Measurements from ENCODE around the gene ITPRIPL2. TPM values are rescaled to one million over a fixed set of nuclear protein-coding genes. Genes with fewer than 3 reads are reported as not detected.

Gene ITPRIPL2
- total and polyA plus RNA-seq, 2 of the 4 experiments (the other 2 are of a cell fraction) = 9.2 to 11.1 TPM

GRCh38 chr16:19167710-19168370, 54.1 kb downstream of the ITPRIPL2 start, which contains the start of gene SYT17:
Gene SYT17 (plus strand): TSS chr16:19168240. CDS start chr16:19168647, 407 bp downstream.
- ChIA-PET CTCF (no interaction called here), POLR2A (ENCODE audit: unreplicated experiment) (no interaction called here)
- Histone ChIP-seq H3K27me3 (ENCODE audit: control insufficient read depth, insufficient read depth, low read length) (peaks cover 35% of the 10 kb centered on the region), H3K27ac (ENCODE audit: insufficient read depth, low read length) (no peak within 1 kb of the TSS), H3K4me2 (ENCODE audit: low read depth, low read length) (peak within 1 kb of the TSS; percentile 97), H3K14ac (replicated peaks; ENCODE audit: low read depth, low read length) (no peak within 1 kb of the TSS), H3K18ac (ENCODE audit: low read depth, low read length) (no peak within 1 kb of the TSS), H2BK15ac (ENCODE audit: low read depth, low read length) (no peak within 1 kb of the TSS), H4K91ac (ENCODE audit: insufficient read depth, low read depth, low read length) (no peak within 1 kb of the TSS), H2BK5ac (ENCODE audit: low read depth, low read length, poor library complexity, severe bottlenecking) (no peak within 1 kb of the TSS), H2BK120ac (ENCODE audit: low read depth, low read length) (no peak within 1 kb of the TSS; the same call in 1 of the 2 replicates), H3K56ac (ENCODE audit: extremely low read depth, insufficient read depth, low read length) (no peak within 1 kb of the TSS), H3K4ac (ENCODE audit: low read depth, low read length) (no peak within 1 kb of the TSS), H3K79me1 (ENCODE audit: low read depth in 1 of 2, low read length in 2 of 2) (no peaks in the 10 kb centered on the region), H3K4me3 (ENCODE audit: insufficient read depth, low read depth, low read length) (peak within 1 kb of the TSS; percentile 43), H3K4me1 (ENCODE audit: control insufficient read depth, insufficient read depth, low read length) (peaks cover 2% of the 10 kb centered on the region), H2BK20ac (ENCODE audit: low read depth, low read length) (peak within 1 kb of the TSS; percentile 37; the same call in 1 of the 2 replicates), H3K9ac (ENCODE audit: low read depth, low read length) (no peak within 1 kb of the TSS), H4K20me1 (ENCODE audit: insufficient read depth, low read length) (no peaks in the 10 kb centered on the region), H2AFZ (replicated peaks; ENCODE audit: low read length, poor library complexity) (peak within 1 kb of the TSS; percentile 92), H4K5ac (ENCODE audit: low read depth, low read length) (no peak within 1 kb of the TSS), H3K36me3 (ENCODE audit: control insufficient read depth, insufficient read depth, low read length) (no peaks in the 10 kb centered on the region), H2AK5ac (ENCODE audit: low read depth, low read length) (no peak within 1 kb of the TSS), H3K9me1 (ENCODE audit: insufficient read depth, low read length) (no peaks in the 10 kb centered on the region), H4K8ac (ENCODE audit: low read depth in 2 of 2, low read length in 2 of 2) (no peak within 1 kb of the TSS), H3K9me3 (ENCODE audit: control insufficient read depth, insufficient read depth, low read length) (no peaks in the 10 kb centered on the region; the same call in 1 of the 2 replicates), H2AK9ac (replicated peaks; ENCODE audit: low read depth, low read length, poor library complexity) (peak within 1 kb of the TSS; percentile 62), H3K23ac (ENCODE audit: low read depth, low read length) (no peak within 1 kb of the TSS)
- in situ Hi-C loops (cut with MboI; ENCODE audit: low sequenced_read_pairs) = no loop called here
- ATAC-seq (ENCODE audit: low read depth) (peak; percentile 97), DNase-seq (peak; percentile 48)
- dilution Hi-C loops (cut with HindIII; ENCODE audit: low sequenced_read_pairs, unreplicated experiment) = no loop called here
- intact Hi-C loops (cut with micrococcal nuclease) = loop anchor here (1.0 to 5.0 kb wide), 3 partner anchors 82 to 334 kb away; no protein-coding TSS in a partner anchor
- 1% methylated on average over 13 of the region's 63 CpGs; no CpG with 5 or more reads in 1 of the 2 experiments for WGBS, 2 experiments (ENCODE audit: extremely low coverage in 2 of 2, insufficient read length in 1 of 2)
- no TSS peak for BruUV-seq (replicated peaks)
- TF ChIP-seq RFX5 (IDR thresholded peaks at IDR 0.05; ENCODE audit: low read depth, low read length) = no peak
- TF ChIP-seq BHLHE40 (IDR thresholded peaks at IDR 0.05; ENCODE audit: low read depth, low read length) = no peak
- TF ChIP-seq CEBPB (IDR thresholded peaks at IDR 0.05; ENCODE audit: low read depth, low read length) = no peak
- peak; percentile 63 for TF ChIP-seq SMC3 (IDR thresholded peaks at IDR 0.05; ENCODE audit: low read depth, low read length)
- TF ChIP-seq RAD21 (IDR thresholded peaks at IDR 0.05; ENCODE audit: low read length) = peak; percentile 71
- TF ChIP-seq ELK1 (IDR thresholded peaks at IDR 0.05; ENCODE audit: borderline replicate concordance, low read depth, low read length) = no peak
- TF ChIP-seq NFE2L2 (IDR thresholded peaks at IDR 0.05; ENCODE audit: low read depth, low read length) = no peak
- no peak for TF ChIP-seq POLR2A (IDR thresholded peaks at IDR 0.05; ENCODE audit: low read depth, low read length)
- peak; percentile 78; the same call in 1 of the 2 replicates for TF ChIP-seq MXI1 (IDR thresholded peaks at IDR 0.05; ENCODE audit: borderline replicate concordance, low read depth, low read length)
- no peak for TF ChIP-seq RCOR1 (IDR thresholded peaks at IDR 0.05; ENCODE audit: insufficient replicate concordance, low read length)
- peak; percentile 23; the same call in 1 of the 2 replicates for TF ChIP-seq MAZ (IDR thresholded peaks at IDR 0.05; ENCODE audit: borderline replicate concordance, low read depth, low read length)
- TF ChIP-seq MAFK (IDR thresholded peaks at IDR 0.05; ENCODE audit: low read depth, low read length) = no peak
- TF ChIP-seq USF2 (IDR thresholded peaks at IDR 0.05; ENCODE audit: low read depth, low read length) = no peak
- TF ChIP-seq CHD1 (IDR thresholded peaks at IDR 0.05; ENCODE audit: low read depth, low read length) = no peak
- no peak for TF ChIP-seq FOS (IDR thresholded peaks at IDR 0.05; ENCODE audit: low read depth, low read length)
